HG03025 (cell line): ENCODE data around the gene CBX2.

Source experiments
- ATAC-seq: cut with Tn5 transposase; IDR thresholded peaks from one replicate; pipeline ENCODE4 v1.9.1; 2021; ENCODE audit warnings: mild to moderate bottlenecking, moderate library complexity; ENCODE audit not compliant: unreplicated experiment, low FRiP score

Gene CBX2

DNA sequence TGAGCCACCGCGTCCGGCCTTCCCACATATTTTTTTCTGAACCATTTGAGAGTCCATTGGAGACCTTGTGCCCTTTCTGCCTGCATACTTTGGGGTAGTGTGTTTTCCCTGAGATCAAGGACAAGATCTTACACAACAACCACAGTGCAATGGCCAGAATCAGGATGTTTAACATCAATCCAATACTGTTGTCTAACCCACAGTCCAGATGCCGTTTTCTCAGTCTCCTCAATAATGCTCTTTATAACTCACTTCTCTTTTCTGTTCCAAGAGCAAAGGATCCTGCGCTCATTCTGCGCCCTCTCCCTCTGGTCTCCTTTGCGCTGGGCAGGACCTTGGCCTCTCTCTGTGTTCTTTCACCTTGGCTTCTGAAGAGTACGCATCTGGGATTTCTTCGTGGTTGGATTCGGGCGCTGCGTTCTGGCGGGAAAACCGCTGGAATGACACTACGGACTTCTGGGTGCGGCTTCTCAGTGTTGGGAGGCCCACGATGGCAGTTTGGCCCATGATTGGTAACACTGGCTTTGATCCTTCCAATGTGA is 44.7 kb downstream of the CBX2 start:
- no peak for ATAC-seq

DNA sequence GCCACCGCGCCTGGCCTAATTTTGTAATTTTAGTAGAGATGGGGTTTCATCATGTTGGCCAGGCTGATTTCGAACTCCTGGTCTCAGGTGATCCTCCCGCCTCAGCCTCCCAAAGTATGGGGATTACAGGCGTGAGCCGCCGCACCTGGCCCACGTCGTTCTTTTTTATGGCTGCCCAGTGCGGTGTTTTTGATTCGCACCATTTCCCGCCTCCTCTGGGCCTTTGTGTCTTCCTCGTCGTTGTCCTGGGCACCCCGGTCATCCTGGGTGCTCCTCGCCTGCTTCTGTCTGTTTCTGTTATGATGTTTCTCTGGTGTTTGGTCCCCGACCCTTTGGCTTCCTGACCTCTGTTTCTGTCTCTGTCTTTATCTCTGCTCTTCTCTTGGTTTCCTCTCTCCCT is 46.3 kb downstream of the CBX2 start:
- ATAC-seq = no peak

DNA sequence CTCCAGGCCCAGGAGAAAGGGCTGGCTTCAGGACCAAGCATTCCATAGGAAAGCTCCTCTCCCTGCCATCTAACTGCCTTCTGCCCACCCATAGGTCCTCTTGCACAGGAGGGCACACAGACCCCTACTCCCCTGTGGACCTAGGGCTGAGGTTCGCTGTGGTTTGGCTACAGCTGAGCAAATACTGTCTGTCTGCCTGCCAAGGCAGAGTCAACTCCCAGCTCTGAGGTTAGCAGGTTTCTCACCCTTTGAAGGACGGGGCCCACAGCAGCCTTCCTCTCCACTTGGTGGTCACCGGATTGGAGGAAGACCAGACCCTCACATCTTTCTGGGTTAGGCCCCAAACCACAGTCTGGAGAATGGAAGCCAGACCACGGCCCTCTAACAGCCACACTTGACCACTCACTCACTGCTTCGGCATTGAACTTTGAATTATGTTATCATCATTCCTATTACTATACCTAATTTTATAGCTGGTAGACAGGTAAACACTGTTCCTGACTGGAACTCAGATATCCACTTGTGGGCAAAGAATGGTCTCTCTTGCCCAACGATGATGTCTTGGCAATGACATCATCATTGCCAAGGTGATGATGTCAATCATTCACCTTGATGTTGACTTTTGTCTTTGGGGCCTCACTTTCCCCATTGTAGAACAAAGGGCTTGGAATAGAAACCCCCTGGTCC is 47.1 kb downstream of the CBX2 start:
- no peak for ATAC-seq

DNA sequence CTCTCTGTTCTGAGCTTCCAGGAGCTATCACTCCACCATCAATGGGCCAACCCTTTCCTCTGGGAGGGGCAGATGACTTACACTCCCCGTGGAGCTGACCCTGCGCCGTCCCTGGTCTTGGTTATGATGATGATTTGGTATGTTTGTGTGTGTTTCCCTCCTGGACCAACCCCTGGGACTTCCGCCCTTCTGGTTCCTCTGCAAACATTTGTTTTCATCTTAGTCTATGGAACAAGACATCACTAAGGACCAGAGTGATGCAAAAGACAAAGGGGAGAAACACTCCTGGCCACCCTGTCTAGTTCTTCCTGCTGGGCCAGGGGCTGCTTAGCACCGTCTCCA is 47.6 kb downstream of the CBX2 start:
- ATAC-seq = no peak

DNA sequence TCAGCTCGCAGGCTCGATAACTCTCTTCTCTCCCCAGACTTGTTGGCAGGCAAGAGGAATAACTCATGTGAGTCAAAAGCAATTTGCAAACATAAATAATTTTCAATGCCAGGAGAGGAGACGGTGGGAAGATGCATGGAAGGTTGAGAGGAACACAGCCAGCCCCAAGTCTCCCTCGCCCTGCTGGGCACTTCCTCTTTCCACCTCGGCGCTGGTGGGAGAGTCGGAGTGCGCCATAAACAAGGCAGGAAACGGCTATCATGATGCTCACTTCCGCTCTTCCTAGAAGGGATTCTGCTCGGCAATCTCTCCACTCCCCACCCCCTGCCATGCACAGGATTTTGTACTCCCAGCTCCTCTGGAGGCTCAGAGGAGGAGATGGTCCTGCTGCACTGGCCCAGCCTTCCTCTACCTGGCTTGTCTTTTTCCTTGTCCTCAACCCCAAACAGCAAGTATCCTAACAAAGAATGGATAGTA is 48.3 kb downstream of the CBX2 start:
- no peak for ATAC-seq

DNA sequence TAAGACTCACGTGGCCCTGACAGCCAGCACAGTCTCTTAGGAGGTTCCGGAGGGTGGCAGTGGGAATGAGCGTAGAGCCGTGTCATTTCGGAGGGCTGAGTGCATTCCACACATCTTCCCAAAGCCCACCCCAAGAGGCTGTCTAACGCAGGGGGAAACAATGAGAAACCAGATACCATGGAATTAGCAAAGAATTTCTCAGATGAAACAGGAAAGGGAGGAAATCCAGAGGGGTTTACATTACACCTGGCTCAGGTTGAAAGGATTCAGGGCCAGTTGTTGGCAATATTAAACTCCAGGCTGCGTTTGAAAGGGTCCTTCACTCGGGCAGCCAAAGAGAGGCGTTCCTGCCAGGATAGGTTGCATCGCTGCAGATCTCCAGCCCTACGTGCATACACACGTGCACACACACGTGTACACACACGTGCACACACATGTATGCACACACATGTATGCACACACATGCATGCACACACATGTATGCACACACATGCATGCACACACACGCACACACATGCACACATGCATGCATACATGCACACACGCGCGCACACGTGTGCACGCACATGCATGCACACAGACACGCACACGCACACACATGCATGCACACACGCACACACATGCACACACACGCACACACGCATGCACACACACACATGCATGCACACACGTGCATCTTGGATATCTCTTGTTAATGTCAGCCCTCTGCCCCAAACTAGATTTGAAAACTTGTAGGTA is 49.1 kb downstream of the CBX2 start:
- no peak for ATAC-seq

DNA sequence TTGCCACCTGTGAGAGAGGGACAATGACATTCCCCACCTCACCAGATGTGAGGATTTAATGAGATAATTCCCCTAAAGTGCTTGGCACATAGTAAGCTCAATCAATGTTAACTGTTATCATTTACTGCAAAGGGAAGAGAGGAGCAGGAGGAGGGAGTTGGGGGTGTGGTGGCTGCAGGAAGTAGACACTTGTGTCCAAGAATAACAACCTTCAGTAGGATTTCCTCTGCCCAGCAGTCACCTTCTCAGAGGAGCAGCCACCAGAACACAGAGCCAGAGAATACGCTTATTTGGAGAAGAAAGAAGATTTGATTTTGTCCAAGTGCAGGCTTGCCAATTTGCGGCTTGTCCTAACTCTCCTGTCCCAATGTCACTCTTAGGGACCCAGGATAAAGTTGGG is 51.1 kb downstream of the CBX2 start:
- no peak for ATAC-seq

DNA sequence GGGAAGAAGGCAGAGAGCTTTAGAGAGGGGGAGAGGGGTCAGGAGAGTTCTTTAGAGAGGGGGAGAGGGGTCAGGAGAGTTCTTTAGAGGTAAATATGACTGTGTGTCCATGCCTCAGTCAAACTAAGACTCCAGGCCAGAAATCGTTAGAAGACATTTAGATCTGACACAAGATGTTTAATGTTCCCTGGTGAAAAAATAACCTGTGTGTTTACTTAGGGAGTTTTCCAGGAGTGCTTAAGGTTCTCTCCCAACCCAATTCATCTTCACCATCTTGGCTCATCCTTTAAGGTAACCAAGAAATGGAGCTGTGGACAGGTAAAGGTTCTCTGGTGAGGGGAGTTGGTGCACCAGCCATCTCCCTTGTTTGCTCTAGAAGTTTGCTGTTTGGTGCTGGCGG is 51.5 kb downstream of the CBX2 start:
- no peak for ATAC-seq

DNA sequence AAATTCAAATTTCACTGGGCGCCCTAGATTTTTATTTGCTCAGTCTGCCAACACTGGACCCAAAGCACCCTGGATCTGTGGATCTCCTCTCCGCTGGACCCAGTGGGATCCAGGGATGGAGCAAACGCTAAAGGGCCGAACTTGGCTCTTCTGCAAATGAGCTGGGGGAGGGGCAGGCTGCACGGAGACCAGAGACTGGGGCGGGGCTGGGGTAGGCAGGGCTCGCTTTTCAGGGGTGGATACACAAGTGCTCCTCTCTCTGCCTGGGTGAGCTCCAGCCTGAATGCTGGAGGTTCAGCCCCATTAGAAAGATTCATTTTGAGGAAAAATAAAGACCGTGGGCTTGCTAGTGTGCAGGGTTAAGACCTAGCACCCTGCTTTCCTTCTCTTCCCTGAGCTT is 52.4 kb downstream of the CBX2 start:
- no peak for ATAC-seq

DNA sequence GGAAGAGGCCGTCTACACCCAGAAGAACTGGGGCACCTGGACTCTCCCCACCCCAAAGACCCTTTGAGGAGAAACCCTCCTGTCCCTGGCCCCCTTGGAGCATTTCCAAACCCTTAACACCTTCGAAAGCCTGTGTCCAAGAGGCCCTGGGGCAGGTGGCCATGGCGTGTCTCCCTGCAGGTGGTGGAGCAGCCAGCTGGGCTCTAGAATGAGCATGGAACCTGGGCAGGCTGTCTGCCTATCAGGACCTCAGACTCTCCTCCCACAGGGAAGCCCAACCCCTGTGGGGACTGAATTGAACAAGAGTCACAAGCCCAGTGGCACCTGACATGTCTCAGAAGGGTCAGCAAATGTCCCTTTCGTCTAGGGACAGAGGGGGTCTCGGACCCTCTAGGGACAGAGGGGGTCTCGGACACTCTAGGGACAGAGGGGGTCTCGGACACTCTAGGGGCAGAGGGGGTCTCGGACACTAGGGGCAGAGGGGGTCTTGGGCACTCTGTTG is 52.9 kb downstream of the CBX2 start:
- no peak for ATAC-seq

DNA sequence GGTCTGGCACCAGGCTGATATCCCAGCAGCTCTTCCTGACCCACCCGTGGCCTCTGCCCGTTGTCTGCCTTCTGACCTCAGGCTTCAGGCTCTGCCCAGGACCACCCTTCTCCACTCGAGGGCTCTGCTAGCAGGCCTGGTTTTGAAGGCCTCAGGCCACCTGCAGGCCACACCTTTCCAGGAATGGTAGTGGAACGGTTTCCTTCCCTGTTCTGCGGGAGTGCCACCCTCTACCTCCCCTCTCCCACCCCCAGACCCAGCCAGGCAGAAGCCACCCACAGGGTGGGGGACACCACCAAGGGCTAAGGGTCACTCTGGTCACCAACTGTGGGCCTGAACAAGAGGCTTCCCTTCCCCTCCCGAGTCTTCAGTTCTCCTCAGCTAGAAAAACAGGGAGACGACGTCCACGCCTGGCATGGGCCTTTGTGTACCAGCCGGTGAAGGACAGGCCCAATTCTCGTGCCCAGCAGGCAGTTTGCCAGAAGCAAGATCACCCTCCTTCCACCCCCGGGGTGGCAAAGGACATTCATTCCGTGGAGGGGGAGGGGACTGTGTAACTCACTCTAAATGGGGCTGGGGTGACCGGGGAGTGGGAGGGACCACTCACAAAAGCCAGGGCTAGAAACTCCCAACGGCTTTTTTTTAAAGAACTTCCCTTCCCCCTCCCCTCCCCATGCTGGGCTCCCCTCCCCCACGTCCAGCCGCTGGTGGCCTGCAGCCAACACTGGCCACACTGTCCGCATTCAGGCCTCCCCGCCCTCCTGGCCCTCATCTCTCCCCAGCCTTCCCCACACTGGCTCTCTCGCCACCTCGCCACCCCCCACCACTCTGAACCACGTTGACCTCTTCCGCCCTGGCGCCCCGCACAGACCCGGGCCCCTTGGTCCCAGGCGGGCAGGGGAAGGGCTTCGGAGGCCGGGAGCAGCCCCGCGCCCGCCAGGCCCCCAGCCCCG is 53.6 kb downstream of the CBX2 start:
- ATAC-seq = no peak

DNA sequence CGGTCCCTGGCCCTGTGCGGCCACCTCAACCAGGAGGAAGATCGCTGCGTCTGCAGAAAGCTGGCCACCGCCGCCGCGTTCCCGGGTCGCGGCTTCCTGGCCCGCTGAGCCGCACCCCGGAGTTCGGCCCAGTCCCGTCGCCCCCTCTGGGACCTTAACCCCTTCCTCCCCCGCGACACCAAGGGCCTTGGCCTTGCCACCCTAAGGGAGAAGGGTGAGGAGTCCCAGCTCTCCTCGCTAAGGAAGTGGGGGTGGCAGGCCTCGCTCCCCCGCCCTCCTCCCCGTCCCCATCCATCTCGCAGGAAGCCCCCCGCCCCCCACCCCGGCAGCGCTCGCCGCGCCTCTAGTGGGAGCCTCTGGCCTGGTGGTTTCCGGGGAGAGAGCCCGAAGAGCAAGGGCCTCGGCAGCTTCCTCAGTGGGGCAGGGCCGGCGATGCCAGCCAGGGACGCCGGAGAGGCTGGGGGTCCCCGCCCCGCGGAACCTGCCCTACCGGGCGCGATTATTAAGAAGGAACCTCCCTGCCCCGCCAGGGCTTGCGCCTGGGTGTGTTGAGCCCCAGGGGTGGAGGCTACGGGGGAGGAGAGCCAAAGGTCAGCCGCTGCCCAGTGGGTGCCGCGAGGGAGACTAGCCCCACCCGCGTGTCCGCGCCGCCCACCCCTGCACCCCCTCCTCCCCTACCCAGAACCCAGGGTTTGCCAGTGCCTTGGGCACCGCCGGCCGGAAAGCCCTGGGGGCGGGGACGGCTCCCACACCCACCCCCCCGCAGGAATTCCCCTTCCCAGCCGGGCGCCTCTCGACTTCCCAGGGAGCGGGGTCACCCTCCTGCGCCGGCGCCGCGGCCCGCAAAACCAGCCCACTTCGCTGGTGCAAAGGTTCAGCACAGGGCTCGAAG is 54.5 kb downstream of the CBX2 start:
- ATAC-seq = no peak

DNA sequence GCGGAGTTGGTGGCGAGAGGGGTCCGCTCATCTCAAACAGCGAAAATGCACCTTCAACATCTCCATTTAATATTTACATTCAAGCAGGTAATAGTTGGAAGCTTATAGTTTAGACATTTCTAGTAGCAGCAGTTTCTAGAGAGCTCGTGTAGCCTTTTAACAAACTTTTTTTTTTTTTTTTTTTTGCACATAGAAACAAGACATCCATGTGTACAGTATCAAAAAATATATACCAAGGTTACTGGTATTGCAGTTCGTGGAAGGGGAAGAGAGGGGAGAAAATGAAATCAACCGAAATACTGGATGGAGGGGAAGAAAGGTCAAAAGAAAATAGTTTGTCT is 55.1 kb downstream of the CBX2 start:
- ATAC-seq = no peak

DNA sequence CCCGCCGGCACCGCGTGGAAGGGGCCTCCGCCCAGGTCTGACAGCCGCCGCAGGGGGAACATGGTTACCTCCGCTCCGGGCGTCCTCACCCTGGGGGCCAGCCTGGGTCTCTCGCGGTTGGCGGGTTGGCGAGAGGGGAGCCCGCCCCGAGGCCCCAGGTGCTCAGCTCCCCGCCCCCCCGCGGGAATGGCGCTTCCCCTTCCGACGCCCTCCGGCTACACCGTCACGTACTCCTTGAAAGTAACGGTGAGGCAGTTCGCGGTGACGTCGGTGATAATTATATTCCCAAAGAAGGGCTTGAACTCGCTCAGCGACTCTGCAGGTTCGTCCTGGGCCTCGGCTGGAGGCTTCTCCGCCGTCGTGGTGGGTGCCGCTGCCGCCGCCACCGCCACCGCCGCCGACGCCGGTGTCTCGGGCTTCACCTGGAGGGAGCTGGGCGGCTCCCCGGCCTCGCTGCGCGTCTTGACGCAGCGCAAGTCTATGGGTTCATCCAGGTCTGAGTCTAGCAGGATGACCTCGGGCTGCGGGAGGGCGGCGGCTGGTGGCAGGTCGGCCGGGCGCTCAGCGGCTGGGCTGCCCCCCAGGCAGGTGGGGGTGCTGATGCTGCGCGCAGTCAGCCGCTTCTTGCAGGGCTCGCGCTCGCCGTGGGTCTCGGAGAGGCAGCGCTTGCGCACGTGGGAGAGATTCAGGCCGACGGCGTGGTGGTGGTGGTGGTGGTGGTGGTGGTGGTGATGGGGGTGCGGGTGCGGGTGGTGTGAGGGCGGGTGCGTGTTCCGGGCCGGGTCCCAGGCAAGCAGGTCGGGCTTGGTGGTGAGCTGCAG is 56.0 kb downstream of the CBX2 start:
- no peak for ATAC-seq

DNA sequence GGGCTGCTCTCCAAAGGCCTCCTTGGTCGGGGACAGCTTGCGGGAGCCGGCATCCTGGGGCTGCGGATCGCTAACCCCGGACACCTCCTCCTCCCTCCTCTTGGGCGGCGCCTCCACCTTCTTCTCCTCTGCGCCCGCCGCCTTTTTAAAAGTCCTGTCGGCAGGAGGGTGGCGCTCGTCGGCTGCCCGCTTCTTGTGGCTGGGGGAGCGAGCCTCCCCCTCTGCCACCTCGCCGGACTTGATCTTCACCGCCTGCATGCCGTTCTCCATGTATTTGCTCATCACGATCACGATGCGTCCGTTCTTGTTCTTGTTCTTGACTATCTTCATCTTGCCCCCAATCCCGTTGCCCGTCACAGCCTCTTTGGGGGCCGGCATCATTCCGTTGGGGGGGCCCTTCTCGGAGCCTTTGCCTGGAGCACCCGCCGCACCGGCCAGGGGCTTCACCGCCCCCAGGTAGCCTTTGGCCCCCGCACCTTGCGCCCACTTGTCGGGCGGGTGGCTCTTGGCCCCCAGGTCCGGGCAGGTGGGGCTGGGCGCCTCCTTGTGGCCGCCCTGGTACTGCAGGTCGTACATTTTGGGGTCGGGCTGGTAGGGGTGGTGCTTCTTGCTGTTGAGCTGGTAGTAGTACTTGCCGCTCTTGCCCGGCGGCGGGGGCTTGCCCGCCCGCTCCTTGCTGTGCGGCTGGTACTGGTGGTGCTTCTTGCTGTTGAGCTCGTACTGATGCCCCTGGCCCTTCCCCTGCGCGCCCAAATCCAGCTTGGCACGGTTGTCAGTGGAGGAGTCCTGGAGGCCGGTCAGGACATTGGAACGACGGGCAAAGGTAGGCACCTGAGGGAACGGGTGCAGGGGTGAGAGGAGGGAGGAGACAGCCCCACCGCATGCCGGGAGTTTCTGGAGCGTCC is 56.9 kb downstream of the CBX2 start:
- no peak for ATAC-seq

DNA sequence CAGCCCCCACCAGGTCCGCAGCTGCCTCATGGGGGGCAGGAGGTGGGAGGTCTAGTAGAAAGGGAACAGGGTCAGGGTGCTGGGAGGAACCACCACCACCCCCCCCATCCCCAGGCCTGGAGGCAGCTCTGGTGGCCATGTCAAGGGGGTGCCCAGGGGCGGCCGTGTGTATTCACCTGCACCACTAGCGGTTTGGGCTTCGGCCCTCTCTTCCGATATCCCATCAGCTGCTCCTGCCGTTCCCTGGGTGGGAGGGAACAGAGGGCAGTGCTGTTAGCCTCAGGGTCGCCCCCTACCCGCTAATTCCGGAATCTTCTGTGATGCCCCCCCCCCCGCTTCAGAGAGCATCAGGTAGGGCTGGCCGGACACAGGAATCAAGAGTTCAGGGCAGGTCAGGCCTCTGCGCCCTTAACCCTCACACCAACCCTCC is 57.5 kb downstream of the CBX2 start:
- no peak for ATAC-seq

DNA sequence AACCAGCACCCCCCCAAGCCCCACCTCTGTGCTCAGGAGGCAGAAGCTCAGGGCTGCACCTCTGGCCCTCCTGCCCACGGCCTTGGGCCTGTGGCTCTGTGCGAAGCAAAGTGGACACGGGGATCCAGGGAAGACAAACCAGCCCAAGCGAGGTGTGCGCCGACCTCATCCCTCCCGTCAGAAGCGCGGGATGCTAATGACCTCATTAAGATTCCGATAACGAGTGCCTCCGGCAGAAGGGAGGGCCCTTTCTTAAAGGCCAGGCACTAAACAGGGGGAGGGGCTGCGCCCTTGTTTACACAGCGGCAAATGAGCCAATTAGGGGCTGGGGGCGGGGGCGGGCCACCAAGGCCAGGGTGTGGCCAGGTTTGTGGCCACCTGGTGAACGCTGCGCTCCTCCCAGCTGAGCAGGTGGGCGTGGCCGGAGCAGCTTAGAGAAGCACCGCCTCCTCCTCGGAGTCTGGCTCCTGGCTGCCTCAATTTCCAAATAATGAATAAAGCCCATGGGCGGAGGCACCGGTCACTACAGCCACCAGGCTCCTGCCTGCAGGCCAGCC is 58.1 kb downstream of the CBX2 start:
- no peak for ATAC-seq

DNA sequence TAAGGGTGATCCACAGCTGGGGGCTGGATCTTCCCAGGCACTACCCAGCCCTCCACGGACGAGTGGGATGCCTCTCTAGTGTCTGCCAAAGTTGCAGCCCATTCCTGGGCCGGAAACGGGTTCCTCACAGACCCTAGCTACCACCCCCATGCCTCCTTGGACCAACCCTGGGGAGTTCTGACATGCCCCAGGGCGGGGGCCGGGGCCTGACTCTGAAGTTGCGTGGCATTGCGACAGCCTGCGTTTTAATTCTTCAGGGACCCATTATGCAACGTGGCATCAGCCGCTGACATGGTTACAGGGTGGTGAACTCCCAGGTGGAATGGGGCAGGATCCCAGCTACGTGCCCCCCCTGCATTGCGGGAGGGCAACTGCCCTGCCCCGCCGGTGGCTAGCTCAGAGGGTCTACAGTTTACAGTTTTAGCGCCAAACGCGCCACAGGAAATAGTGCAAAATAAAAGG is 58.6 kb downstream of the CBX2 start:
- ATAC-seq = no peak
